BE2C (cell line): ENCODE results near the gene EPB42.

Experiments
- DNase-seq: peaks from one replicate; pipeline ENCODE4 v3.0.0-alpha.2; 2020
- H3K27me3 ChIP-seq: fragments of 250-450 bp; sonication (Bioruptor Pico); 2 replicates; pipeline ENCODE4 v1.5.1; 2020; ENCODE audit warnings: mild to moderate bottlenecking
- H3K36me3 ChIP-seq: fragments of 250-450 bp; sonication (Bioruptor Pico); 2 replicates; pipeline ENCODE4 v1.5.1; 2020; ENCODE audit warnings: mild to moderate bottlenecking
- H3K4me1 ChIP-seq: fragments of 250-450 bp; sonication (Bioruptor Pico); 2 replicates; pipeline ENCODE4 v1.5.1; 2020
- H3K4me3 ChIP-seq: 2 replicates; pipeline ENCODE4 v1.5.1; 2011; ENCODE audit warnings: low read depth, low read length
- H3K9me3 ChIP-seq: fragments of 250-450 bp; sonication (Bioruptor Pico); 2 replicates; pipeline ENCODE4 v1.5.1; 2020
- TF ChIP-seq, protein P1 (sequence below): IDR thresholded peaks from 2 replicates; pipeline ENCODE4 v1.5.1; 2012; ENCODE audit warnings: mild to moderate bottlenecking, low read depth, low read length

The EPB42 gene

GRCh38 chr15:43189296-43189695, 31.5 kb downstream of the EPB42 start:
- no peaks in the 10 kb centered on the region for H3K27me3 ChIP-seq
- no peaks in the 10 kb centered on the region for H3K9me3 ChIP-seq
- peaks cover 19% of the 10 kb centered on the region for H3K36me3 ChIP-seq
- TF ChIP-seq, protein P1, sequence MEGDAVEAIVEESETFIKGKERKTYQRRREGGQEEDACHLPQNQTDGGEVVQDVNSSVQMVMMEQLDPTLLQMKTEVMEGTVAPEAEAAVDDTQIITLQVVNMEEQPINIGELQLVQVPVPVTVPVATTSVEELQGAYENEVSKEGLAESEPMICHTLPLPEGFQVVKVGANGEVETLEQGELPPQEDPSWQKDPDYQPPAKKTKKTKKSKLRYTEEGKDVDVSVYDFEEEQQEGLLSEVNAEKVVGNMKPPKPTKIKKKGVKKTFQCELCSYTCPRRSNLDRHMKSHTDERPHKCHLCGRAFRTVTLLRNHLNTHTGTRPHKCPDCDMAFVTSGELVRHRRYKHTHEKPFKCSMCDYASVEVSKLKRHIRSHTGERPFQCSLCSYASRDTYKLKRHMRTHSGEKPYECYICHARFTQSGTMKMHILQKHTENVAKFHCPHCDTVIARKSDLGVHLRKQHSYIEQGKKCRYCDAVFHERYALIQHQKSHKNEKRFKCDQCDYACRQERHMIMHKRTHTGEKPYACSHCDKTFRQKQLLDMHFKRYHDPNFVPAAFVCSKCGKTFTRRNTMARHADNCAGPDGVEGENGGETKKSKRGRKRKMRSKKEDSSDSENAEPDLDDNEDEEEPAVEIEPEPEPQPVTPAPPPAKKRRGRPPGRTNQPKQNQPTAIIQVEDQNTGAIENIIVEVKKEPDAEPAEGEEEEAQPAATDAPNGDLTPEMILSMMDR, result no peak
- H3K4me1 ChIP-seq, result peaks cover 5% of the 10 kb centered on the region
- no peak overlapping the region for H3K4me3 ChIP-seq
- no peak for DNase-seq

DNA sequence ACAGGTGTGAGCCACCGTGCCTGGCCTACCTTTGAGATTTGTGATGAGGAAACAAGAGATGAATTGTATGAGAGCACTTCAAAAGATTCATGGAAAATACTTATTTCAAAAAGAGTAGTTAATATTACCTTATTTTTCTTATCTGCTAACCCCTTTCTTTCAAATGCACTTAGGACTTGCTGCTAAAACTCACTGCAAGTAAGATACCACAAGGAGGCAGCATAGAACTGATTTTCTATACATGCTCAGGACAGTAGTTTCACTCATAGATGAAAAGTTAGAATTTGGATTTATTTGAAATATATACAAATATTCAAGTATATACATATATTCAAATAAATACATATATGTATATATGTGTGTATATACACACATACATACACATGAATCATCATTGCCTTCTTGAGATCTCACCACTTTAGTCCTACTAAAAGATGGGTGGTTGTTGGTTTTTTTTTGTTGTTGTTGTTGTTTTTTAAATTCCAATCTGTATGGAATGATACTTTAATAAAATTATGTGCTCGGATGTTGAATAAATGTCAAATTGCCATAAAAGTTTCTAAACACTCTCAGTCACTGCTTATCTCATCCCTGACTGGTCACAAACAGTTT, 33.2 kb downstream of the EPB42 start:
- H3K36me3 ChIP-seq, result peaks cover 19% of the 10 kb centered on the region
- peaks cover 5% of the 10 kb centered on the region for H3K4me1 ChIP-seq
- TF ChIP-seq, protein P1, result peak; percentile 79
- no peak for DNase-seq
- H3K9me3 ChIP-seq, result no peaks in the 10 kb centered on the region
- no peaks in the 10 kb centered on the region for H3K27me3 ChIP-seq
- H3K4me3 ChIP-seq, result no peak overlapping the region

DNA sequence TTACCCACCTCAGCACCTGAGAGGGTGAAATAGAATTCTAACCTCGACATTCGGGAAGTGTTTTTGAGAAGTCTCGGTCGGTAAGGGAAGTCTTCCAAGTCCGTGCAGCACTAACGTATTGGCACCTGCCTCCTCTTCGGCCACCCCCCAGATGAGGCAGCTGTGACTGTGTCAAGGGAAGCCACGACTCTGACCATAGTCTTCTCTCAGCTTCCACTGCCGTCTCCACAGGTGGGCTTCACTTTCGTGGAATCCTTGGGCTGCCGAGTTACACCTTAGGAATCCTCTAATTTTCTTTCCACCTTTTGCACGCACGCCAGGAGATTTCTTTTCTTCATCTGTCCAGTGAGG, 34.8 kb downstream of the EPB42 start:
- DNase-seq, result no peak
- Histone ChIP-seq H3K9me3 (no peaks in the 10 kb centered on the region), H3K4me1 (peaks cover 5% of the 10 kb centered on the region), H3K36me3 (peaks cover 8% of the 10 kb centered on the region), H3K4me3 (peak overlapping the region; percentile 73), H3K27me3 (no peaks in the 10 kb centered on the region)
- TF ChIP-seq, protein P1, result no peak

- Histone ChIP-seq H3K9me3 (no peaks in the 10 kb centered on the region), H3K4me1 (peaks cover 5% of the 10 kb centered on the region), H3K36me3 (peaks cover 2% of the 10 kb centered on the region; the same call in 1 of the 2 replicates), H3K27me3 (no peaks in the 10 kb centered on the region), H3K4me3 (peak within 1 kb of the TSS; percentile 73)
- TF ChIP-seq, protein P1, result peak; percentile 57
- peak; percentile 99 for DNase-seq
Observed at GRCh38 chr15:43185157-43186002, 35.4 kb downstream of the EPB42 start, which contains the start of gene CCNDBP1. Gene CCNDBP1 (plus strand): TSS chr15:43185403. CDS start chr15:43185499, 96 bp downstream.

DNA sequence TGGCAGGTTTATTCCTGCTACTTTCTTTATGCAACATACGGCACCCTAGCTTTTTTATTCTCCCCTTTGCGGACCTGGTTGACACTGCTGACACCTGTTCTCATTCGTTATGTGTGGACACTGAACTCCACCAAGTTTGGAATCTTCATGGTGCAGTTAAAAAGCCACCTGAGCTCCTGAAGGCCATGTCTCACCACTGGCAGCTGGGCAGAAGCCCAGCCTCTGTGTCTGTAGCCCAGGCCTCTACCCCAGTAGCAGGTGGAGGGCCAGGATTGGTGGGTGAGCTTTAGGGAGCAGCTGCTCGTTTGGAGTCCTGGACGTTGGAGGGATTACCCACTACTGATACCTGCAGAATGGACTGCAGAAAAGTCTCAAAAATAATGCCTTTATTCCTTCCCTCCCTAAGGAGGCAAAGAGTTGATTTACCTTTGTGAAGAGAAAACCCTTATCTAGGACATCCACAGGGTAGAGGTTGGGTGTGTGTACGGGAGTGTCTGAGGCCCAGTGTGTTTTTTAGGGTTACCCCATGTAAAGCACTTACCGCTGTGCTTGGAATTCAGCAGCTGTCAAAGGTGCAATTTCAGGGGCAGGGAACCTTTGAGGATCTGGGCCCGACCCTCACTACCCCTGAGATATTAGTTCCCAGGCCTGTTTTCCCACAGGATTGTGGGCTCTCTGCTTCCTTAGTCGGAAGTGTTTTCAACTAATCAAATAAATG, 36.3 kb downstream of the EPB42 start:
- H3K4me1 ChIP-seq, result peaks cover 5% of the 10 kb centered on the region
- H3K9me3 ChIP-seq, result no peaks in the 10 kb centered on the region
- H3K4me3 ChIP-seq, result peak overlapping the region; percentile 73

More for the DNA sequence above, 36.3 kb downstream of the EPB42 start:
- Histone ChIP-seq H3K27me3 (no peaks in the 10 kb centered on the region), H3K36me3 (peaks cover under 1% of the 10 kb centered on the region; the same call in 1 of the 2 replicates)
- DNase-seq, result no peak
- TF ChIP-seq, protein P1, result no peak
